OCI-LY3 (cell line): ENCODE measurements around the gene FBXL3.

Source experiments
- H2AFZ ChIP-seq: fragments of 200-600, 300-600 bp; shearing (Covaris generic); 2 replicates; pipeline ENCODE4 v1.6.0; 2014; ENCODE audit warnings: antibody characterized with exemption, low read depth, low read length
- H3K27ac ChIP-seq: fragments of 200-600, 300-600 bp; sonication (generic); 2 replicates; pipeline ENCODE4 v1.5.1; 2014; ENCODE audit warnings: mild to moderate bottlenecking, low read length, moderate library complexity, mixed read lengths
- H3K27me3 ChIP-seq: fragments of 200-600, 300-600 bp; sonication (generic); 2 replicates; pipeline ENCODE4 v1.6.1; 2014; ENCODE audit warnings: low read depth, low read length, mixed read lengths
- H3K36me3 ChIP-seq: fragments of 200-600, 300-600 bp; sonication (generic); replicated peaks from 2 replicates; pipeline ENCODE3; 2014; ENCODE audit warnings: low read depth, low read length, mixed read lengths
- H3K4me1 ChIP-seq: fragments of 300-600, 200-600 bp; sonication (generic); 2 replicates; pipeline ENCODE4 v1.6.1; 2014; ENCODE audit warnings: low read length, mixed read lengths
- H3K4me2 ChIP-seq: fragments of 200-600, 300-600 bp; sonication (generic); 2 replicates; pipeline ENCODE4 v1.6.1; 2014; ENCODE audit warnings: low read length, mixed read lengths
- H3K4me3 ChIP-seq: fragments of 300-600, 200-600 bp; sonication (generic); 2 replicates; pipeline ENCODE4 v1.5.1; 2014; ENCODE audit warnings: antibody characterized with exemption, mild to moderate bottlenecking, low read length, moderate library complexity
- H3K79me2 ChIP-seq: fragments of 300-600, 200-600 bp; shearing (Covaris generic); 2 replicates; pipeline ENCODE4 v1.6.1; 2014; ENCODE audit warnings: mild to moderate bottlenecking, low read length, mixed read lengths
- H3K9ac ChIP-seq: fragments of 300-600, 200-600 bp; shearing (Covaris generic); 2 replicates; pipeline ENCODE4 v1.6.0; 2014; ENCODE audit warnings: mild to moderate bottlenecking, low read length, moderate library complexity
- H3K9me3 ChIP-seq: fragments of 200-600, 300-600 bp; shearing (Covaris generic); 2 replicates; pipeline ENCODE4 v1.6.1; 2014; ENCODE audit warnings: low read length, mixed read lengths; ENCODE audit not compliant: insufficient read depth
- H4K20me1 ChIP-seq: fragments of 200-600, 300-600 bp; sonication (generic); 2 replicates; pipeline ENCODE4 v1.6.1; 2016; ENCODE audit warnings: low read length, mixed read lengths; ENCODE audit not compliant: insufficient read depth
- CTCF ChIP-seq: fragments of 200-600, 300-600 bp; sonication (generic); IDR thresholded peaks from 2 replicates; pipeline ENCODE4 v1.5.1; 2014; ENCODE audit warnings: antibody characterized with exemption, low read length, low read depth
- EZH2phosphoT487 ChIP-seq: fragments of 200-600 bp; shearing (Covaris generic); IDR thresholded peaks from 2 replicates; pipeline ENCODE4 v1.6.1; 2018; ENCODE audit warnings: antibody characterized with exemption, mixed run types, low read depth

The FBXL3 gene

DNA sequence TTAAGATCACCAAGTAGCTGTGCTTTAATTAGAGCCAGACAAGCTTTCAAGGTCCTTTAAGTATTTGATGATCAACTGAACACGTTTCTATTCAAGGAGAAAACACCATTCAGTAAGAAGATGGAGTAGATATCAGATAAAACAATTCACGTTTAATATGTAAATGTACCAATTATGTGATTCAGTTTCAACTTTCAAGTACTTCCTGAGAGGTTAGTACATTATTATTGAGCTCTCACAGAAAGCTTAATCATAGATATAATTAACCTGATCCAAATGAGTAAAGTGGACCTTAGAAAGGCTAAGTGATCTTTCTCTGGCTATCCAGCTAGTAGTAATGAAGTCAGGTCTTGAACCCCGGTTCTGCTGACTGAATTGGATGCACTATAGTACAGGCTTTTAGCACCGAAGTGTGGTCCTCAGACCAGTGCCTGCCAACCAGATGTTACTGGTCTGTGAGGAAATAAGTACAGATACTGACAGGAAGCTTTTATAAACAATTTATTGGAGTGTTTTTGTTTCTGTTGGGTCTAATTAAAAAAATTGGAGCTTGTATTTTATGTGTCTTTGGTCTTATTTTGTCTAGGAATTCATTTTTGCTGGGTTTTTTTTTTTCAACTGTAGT, 24.9 kb downstream of the FBXL3 start:
- no peak overlapping the region for H3K9ac ChIP-seq
- H3K27me3 ChIP-seq: no peaks in the 10 kb centered on the region
- H2AFZ ChIP-seq: no peak overlapping the region
- no peak overlapping the region for H3K4me3 ChIP-seq
- H3K4me2 ChIP-seq: no peak overlapping the region
- peaks cover 38% of the 10 kb centered on the region for H3K36me3 ChIP-seq
- H3K9me3 ChIP-seq: no peaks in the 10 kb centered on the region
- TF ChIP-seq EZH2phosphoT487 (no peak), CTCF (no peak)
- H3K4me1 ChIP-seq: no peaks in the 10 kb centered on the region
- no peak overlapping the region for H3K27ac ChIP-seq
- peaks cover 2% of the 10 kb centered on the region; the same call in 1 of the 2 replicates for H3K79me2 ChIP-seq
- peaks cover 4% of the 10 kb centered on the region; the same call in 1 of the 2 replicates for H4K20me1 ChIP-seq

- Histone ChIP-seq H3K36me3 (peaks cover 34% of the 10 kb centered on the region), H3K4me1 (no peaks in the 10 kb centered on the region), H3K79me2 (no peaks in the 10 kb centered on the region), H4K20me1 (peaks cover 3% of the 10 kb centered on the region; the same call in 1 of the 2 replicates), H3K9me3 (no peaks in the 10 kb centered on the region), H2AFZ (no peak overlapping the region), H3K9ac (no peak overlapping the region), H3K27ac (no peak overlapping the region), H3K4me2 (no peak overlapping the region), H3K27me3 (no peaks in the 10 kb centered on the region), H3K4me3 (no peak overlapping the region)
- TF ChIP-seq CTCF (no peak), EZH2phosphoT487 (no peak)
Measured at GRCh38 chr13:77001540-77001939, 25.4 kb downstream of the FBXL3 start.

DNA sequence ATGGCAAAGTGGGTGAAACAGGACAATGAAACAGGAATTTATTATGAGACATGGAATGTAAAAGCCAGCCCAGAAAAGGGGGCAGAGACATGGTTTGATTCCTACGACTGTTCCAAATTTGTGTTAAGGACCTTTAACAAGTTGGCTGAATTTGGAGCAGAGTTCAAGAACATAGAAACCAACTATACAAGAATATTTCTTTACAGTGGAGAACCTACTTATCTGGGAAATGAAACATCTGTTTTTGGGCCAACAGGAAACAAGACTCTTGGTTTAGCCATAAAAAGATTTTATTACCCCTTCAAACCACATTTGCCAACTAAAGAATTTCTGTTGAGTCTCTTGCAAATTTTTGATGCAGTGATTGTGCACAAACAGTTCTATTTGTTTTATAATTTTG, 26.5 kb downstream of the FBXL3 start:
- no peak overlapping the region for H3K4me2 ChIP-seq
- TF ChIP-seq EZH2phosphoT487: no peak
- no peaks in the 10 kb centered on the region for H3K4me1 ChIP-seq
- H3K27me3 ChIP-seq: no peaks in the 10 kb centered on the region
- no peak overlapping the region for H3K27ac ChIP-seq
- H3K36me3 ChIP-seq: peaks cover 40% of the 10 kb centered on the region
- no peaks in the 10 kb centered on the region for H3K79me2 ChIP-seq
- no peaks in the 10 kb centered on the region for H4K20me1 ChIP-seq
- H3K4me3 ChIP-seq: no peak overlapping the region
- H2AFZ ChIP-seq: no peak overlapping the region
- no peak overlapping the region for H3K9ac ChIP-seq
- H3K9me3 ChIP-seq: no peaks in the 10 kb centered on the region

DNA sequence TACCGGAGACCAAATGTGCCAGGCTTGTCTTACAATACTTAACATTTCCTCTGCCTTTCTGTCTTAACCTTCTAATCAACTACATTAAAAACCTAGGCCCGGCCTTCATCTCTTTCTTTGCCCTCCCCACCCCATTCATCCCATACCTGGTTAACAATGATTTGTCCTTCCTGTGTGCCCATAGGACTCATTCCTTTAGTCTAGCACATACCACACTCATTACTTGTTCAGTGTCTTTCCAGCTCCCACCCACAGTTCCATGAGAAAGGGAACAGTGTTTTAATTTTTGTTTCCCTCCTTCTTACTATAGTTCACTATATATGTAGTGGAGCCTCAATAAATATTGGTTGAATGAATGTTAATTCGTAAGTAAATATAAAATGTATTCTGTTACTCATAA, 32.7 kb downstream of the FBXL3 start:
- Histone ChIP-seq H3K36me3 (peaks cover 34% of the 10 kb centered on the region), H3K27ac (no peak overlapping the region), H3K79me2 (peaks cover 21% of the 10 kb centered on the region), H3K27me3 (no peaks in the 10 kb centered on the region), H2AFZ (no peak overlapping the region), H4K20me1 (no peaks in the 10 kb centered on the region), H3K4me2 (no peak overlapping the region), H3K4me1 (peaks cover 12% of the 10 kb centered on the region), H3K9me3 (no peaks in the 10 kb centered on the region), H3K9ac (no peak overlapping the region), H3K4me3 (no peak overlapping the region)
- TF ChIP-seq CTCF: no peak
- TF ChIP-seq EZH2phosphoT487: no peak
